A673 (cell line): ENCODE results near the gene ITPKB.

ENCODE experiments used
- EZH2 ChIP-seq: fragments of 200-600 bp; sonication (generic); IDR thresholded peaks from 2 replicates; pipeline ENCODE4 v1.6.1; 2017; ENCODE audit warnings: borderline replicate concordance, low read depth, mild to moderate bottlenecking, mixed read lengths, antibody characterized with exemption, low read length; ENCODE audit not compliant: poor library complexity, severe bottlenecking
- TF ChIP-seq, protein P1 (sequence below): fragments of 300-800, 200-600 bp; sonication (generic); conservative IDR thresholded peaks from 2 replicates; pipeline ENCODE4 v1.5.1; 2017; ENCODE audit warnings: low read depth, mild to moderate bottlenecking, antibody characterized with exemption, low read length, moderate library complexity, mixed read lengths

- TF ChIP-seq, protein P1, sequence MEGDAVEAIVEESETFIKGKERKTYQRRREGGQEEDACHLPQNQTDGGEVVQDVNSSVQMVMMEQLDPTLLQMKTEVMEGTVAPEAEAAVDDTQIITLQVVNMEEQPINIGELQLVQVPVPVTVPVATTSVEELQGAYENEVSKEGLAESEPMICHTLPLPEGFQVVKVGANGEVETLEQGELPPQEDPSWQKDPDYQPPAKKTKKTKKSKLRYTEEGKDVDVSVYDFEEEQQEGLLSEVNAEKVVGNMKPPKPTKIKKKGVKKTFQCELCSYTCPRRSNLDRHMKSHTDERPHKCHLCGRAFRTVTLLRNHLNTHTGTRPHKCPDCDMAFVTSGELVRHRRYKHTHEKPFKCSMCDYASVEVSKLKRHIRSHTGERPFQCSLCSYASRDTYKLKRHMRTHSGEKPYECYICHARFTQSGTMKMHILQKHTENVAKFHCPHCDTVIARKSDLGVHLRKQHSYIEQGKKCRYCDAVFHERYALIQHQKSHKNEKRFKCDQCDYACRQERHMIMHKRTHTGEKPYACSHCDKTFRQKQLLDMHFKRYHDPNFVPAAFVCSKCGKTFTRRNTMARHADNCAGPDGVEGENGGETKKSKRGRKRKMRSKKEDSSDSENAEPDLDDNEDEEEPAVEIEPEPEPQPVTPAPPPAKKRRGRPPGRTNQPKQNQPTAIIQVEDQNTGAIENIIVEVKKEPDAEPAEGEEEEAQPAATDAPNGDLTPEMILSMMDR, result no peak
- no peak for TF ChIP-seq EZH2
Observed at GRCh38 chr1:226638608-226639007, 100.5 kb downstream of the ITPKB start.
